NCI-H345 treated with DMSO at 0.1 percent for 48 hours (cell line): ENCODE results near the gene WIPF1.

Experiments
- DNase-seq: peaks from one replicate; lab custom pipeline; 2025; ENCODE audit not compliant: unreplicated experiment; lab: John Stamatoyannopoulos, UW

The WIPF1 gene

DNA sequence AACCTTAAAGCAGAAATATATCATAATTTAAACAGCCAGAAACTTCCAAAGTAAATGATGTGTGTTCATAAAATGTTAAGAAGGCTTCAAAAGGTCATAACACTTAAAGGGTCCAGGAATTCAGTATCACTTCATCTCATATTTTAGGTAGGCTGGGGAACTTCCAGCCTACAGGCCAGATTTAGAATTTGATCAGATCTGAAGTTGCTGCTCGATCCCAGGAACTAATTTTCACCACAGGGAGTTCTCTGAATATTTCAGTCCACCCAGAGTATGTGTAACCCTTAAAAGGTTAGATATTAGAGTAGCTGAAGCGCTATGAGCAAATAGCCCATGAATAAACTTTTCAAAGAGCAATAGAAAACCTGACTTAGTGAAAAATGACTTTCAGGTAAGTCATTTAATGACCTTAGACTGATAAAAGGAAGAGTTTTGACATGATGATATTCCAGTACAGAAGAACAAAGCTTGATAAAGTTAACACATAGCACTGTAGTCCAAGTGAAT, 1.7 kb downstream of the WIPF1 start:
- DNase-seq = no peak

DNA sequence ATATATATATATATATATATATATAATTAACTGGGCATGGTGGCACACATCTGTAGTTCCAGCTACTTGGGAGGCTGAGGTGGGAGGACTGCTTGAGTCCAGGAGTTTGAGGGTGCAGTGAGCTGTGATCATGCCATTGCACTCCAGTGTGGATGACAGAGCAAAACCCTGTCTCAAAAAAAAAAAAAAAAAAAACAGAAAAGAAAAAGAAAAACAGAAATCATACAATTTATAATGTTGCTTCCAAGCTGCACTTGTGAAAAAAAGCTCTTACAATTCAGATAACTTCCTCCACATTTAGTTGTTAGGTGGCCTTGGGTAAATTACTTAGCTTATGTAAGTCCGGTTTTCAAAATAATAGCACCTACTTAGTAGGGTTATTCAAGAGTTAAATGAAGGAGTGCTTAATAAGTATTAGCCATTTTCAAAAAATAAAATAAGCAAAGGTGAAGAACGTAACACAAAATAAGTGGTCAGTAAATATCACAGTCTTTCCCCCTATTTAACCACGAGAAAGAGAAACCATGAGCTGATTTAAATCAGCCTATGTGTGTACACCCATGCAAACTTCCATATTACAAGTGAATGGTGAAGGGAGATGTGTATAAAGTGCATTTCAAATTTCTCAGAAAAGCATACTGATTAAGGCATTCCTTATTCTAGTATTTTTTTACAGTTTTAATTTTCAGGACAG, 2.3 kb downstream of the WIPF1 start:
- DNase-seq = no peak

DNA sequence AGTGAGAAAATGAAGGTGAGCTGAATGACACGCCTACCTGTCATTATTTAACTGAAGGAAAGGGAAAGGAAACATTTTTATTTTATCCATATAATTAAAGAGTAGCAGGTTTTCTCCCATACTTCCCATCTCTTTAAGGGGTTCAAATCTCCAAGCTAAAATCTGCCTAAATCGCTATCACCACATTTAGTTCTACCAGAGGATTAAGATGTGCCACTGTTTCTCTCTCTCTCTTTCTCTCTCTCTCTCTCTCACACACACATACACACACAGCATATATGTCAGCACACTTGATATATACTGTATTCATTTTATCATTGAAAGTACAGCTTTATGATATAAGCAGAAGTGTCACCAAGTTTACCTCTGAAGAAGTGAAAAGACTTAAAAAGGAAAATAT, 3.1 kb downstream of the WIPF1 start:
- DNase-seq = no peak

GRCh38 chr2:174593574-174594203, 3.9 kb downstream of the WIPF1 start:
- no peak for DNase-seq

DNA sequence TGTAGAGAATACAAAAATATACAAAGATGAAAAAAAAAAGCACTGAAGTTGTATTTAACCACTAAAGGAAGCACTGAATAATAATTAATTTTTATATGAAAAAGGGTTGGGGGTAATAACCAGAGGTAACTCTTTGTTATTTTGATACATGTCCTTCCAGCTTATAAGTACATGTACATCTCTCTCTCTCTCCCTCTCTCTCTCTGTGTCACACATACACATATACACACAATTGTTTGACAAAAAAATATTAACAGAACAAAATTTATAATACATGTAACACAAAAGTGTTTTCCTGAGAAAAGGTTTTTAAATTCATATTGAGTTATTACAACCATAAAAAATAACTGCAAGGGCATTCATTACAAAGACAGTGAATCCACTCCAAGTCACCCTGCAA, 4.6 kb downstream of the WIPF1 start:
- no peak for DNase-seq

DNA sequence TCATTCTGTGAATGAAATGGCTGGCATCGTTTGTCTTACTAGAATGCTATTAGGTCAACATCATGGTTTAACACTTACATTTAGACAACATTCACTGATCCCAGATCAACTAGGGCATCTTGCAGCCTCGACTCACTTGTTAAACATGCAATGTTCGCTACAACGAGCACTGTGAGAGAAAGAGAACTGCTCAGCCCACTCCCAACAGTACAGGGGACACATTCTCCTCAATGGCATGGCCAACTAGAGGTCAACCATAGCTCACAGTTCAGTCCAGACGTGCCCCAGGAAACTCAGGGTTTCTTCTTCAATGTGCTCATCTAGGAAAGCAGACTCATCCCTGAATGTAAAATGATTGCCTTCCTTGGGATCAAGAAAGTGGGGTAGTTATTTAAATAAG, 5.9 kb downstream of the WIPF1 start:
- DNase-seq = no peak

GRCh38 chr2:174590928-174591648, 6.5 kb downstream of the WIPF1 start:
- DNase-seq = no peak

DNA sequence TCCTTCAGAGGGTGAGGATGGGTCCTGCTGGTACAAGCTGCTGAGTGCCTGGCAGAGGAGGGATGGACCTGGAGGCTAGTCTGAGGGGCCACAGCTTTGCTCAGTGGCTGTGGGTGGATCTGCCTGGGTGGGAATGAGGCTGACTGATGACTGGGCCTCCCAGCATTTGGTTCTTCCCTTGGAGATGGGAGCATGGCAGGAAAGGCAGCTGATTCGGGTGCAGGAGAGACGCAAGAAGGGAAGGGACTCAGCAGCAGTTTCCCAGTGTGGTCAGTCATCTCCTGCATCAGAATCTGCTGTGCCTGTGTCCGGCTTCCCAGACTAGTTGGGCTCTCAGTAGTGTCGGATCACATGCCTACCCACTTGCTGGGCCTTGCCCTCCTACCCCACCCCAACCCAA, 7.3 kb downstream of the WIPF1 start:
- no peak for DNase-seq

DNA sequence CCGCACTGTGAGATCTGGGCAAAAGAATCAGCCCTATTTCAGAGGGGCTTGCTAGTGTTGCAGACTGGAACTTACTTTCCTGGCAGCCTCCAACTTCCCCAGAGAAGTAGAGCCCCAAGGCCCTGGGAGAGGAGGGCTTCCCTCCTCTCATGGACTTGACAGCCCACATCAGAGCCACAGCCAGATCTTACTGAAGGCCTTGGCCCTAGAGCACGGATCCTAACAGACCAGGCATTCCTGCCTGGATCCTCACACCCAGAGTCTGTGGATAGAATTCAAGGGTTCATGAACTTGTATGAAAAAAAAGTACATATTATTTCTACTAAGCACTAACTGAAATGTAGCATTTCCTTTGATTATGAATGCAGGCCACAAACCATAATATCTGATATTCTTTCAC, 8.3 kb downstream of the WIPF1 start:
- no peak for DNase-seq

GRCh38 chr2:174588463-174588862, 9.1 kb downstream of the WIPF1 start:
- DNase-seq = no peak

DNA sequence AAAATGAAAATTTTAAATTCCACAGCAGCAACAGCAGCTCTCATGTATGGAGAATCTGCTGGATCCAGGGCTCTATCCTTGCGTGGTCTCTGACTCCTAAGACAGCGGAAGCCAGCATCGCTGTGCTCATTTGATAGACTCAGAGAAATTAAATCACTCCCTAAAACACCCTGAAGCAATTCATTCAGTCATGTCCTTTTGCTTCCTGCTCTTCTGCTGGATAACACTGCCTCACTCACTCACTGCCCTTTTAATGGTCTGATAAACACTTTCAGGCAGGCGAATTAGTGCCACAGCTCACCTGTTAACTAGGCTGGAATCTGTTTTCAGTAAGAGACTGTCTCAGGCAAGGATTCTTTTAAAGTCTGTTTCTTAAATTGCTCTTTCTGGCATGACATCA, 10.0 kb downstream of the WIPF1 start:
- DNase-seq = no peak

DNA sequence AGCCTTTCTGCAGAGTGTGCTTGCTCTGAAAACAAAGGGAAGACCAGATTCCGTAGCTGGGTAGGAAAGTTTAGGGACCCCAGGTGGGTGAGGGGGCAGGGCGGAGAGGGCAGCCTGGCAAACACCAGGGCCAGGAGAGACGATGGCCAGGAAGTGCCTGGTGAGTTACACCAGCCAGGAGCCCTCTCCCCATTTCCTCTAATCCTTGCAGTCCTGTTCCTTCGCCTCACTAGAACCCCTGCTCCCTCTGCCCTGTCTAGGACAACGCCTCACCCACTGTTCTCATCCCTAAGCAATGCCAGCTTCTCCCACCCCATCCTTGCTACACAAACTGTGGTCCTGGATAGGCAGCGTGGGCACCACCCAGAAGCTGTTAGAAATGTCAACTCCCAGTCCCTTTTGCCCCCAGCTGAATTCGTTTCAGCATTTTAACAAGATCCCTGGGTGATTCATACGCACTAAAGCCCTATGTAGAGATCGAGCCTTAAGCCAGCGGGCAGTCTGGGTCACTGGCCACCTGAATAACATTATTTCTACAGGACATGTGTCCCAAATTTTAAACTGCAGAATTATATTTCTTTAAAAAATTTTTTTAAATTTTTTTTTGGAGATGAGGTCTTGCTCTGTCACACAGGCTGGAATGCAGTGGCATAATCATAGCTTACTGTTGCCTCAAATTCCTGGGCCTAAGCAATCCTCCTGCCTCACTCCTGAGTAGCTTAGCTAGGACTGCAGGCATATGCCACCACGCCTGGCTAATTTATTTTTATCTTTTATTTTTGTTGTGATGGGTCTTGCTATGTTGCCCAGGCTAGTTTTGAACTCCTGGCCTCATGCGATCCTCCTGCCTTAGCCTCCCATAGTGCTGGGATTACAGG, 10.9 kb downstream of the WIPF1 start:
- DNase-seq = no peak

- DNase-seq = no peak
These were observed 11.8 kb downstream of the WIPF1 start for GRCh38 chr2:174585657-174586252.

- no peak for DNase-seq
These were observed 12.5 kb downstream of the WIPF1 start for GRCh38 chr2:174585146-174585545.

DNA sequence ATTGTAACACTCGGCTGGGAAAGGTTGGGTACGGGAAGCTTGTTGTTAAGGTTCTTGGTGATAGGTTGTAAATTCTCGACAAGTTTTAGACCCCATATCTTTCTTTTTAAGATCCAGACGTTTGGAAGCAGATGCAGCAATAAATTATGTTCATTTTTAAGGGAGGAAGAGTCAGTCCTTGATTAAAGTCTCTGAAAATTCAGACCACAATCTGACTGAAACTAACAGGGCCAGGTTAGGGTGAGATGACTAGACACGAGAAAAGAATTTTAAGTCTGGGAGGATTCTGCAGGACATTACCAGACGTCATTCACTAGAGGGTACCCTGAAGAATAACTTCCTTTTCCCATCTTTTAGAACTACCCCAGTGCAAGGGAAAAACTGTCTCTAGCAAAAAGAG, 16.1 kb downstream of the WIPF1 start:
- no peak for DNase-seq

- no peak for DNase-seq
These were observed 16.7 kb downstream of the WIPF1 start for GRCh38 chr2:174580951-174581350.

DNA sequence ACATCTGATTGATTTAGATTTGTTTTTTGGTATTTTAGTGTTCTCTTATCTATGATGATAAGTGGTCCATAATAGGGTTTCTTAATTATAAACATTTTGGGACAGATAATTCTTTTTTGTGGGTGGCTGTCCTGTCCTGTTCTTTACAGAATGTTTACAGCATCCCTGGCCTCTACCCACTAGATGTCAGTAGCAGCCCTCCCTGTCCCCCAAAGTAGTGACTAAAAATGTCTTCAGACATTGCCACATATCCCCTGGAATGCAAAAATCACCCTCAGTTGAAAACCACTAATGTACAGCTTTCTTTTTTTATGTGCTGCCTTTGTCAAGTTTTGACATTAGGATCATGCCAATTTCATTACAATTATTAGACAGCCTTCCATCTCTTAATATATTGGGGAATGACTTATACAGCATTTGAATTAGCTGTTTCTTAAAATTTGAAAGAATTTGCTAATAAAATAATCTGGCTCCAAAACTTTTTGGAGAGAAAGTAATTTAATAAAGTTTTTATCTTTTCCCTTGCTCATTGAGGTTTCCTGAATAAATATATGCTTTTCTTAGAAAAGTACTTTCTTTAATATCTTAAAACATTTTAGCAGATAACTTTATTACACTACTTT, 19.5 kb downstream of the WIPF1 start:
- no peak for DNase-seq

- DNase-seq = no peak
These were observed 22.4 kb downstream of the WIPF1 start for GRCh38 chr2:174575124-174575776.

DNA sequence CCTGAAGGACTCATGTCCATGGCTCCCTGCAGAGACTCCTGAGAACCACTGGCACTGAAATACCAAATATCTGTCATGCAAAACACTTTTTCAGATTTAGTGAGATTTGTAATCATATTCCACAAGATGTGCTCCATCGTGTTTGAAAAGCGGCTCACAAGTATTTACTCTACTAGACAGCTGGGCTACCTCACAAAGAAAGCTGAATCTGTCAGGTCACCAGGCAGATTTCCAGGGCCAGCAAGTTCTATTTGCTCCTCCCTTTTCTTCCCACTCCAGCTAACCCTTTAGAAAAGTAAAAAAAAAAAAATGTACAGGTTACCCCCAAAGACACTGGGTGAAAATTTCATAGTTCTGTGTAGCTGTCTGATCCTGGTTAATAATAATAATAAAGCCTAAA, 22.9 kb downstream of the WIPF1 start:
- peak; percentile 8 for DNase-seq

- no peak for DNase-seq
These were observed 24.0 kb downstream of the WIPF1 start for GRCh38 chr2:174573621-174574081.
